Stimulated activated CD4-positive, alpha-beta T cell treated with anti-CD3 and anti-CD28 coated beads, Interleukin-4, amount 100 ng/mL, for 48 hours (primary cell): ENCODE data around the gene ZNF586.
"Not testable (repeated sequence)": the region's sequence is repeated elsewhere in the genome, so short reads cannot be mapped to it uniquely, and the experiment has no call there.

Experiments
- DNase-seq, 2 donors: peaks; one replicate each; pipeline ENCODE4 v3.0.0-alpha.2; 2020; ENCODE audit warnings: low read depth in 2 of 2

Gene ZNF586

DNA sequence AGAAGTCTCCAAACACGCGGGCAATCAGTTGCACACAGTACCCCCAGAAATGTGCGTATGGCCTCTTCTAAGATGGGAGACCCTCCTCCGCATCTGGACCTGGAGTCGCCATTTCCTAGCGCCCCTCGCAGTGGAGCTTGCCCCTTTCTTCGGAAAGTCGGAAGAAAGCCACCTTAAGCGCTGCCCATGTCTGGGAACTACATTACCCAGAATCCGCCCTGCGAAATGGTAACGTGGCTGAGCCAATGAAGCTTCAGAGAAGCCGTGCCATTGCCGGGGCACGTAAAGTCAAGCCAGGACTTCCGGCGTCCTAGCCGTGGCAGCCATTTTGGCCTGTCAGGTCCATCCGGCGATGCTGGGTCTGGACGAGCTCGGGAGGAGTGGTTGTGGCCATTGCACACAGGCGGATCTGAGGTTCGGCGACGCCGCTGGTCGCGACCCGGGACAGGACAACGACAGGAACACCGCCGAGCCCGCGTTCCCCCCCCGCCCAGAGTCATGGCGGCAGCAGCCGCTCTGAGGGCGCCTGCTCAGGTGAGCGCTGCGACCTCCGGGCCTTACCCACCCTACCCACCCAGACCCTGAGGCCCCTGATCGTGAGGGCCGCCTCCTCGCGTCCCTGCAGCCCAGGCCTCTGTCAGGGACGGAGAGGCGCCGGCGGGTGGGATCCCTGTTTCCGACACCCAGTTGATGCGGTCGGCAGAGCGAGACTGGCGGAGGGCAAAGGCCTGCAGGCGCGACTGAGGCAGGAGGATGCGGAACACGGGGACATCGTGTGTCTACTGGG lies at the start of gene ZNF586:
ZNF586 (plus strand) TSS at position 332 of the 787 bp plus-strand sequence; CDS start at position 499, 167 bp downstream.
- DNase-seq, result peak; percentile 75 to 82

DNA sequence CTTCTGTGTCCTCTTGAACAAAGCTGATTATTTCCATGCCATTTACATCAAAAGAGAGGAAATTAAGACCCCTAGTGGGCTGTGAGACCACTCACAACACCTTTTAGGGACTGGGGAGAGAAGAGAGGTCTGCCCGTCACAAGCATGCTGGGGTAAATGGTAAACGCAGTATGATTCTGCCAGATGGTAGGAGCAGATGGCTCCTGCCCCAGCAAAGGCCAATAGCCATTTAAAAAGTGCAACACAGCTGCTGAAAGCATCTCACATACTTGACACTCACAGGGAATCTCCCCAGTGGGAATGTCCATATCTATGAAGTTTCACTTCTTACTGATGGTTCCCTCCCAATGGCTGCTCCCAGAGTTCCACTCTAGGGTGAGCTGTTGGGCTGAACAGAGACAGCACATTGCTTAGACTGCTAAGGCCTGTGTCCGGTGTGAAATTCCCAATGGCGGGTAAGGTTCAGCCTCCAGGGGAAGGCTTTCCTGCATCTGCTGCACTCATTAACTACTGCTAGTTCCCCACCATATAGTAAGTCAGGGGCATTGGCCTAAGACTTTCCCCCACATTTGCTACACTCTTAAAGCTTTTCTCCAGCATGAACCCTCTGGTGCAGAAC lies 49.5 kb upstream of the ZNF586 start:
- no peak for DNase-seq

DNA sequence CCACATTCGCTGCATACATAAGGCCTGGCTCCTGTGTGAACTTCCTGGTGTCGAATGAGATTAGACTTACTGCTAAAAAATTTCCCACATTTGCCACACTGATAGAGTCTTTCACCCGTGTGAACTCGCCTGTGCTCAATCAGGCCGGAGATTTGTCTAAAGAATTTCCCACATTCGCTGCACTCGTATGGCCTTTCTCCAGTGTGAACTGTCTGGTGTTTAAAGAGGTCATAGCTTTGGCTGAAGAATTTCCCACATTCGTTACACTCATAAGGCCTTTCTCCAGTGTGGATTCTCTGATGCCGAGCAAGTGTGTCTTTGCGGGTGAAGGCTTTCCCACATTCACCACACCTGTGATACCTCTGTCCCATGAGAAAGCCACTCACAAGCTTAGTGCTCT lies 48.6 kb upstream of the ZNF586 start:
- no peak for DNase-seq

GRCh38 chr19:57738320-57738719 lies 31.2 kb upstream of the ZNF586 start:
- peak in 1 of 2 donors; percentile 14 for DNase-seq

DNA sequence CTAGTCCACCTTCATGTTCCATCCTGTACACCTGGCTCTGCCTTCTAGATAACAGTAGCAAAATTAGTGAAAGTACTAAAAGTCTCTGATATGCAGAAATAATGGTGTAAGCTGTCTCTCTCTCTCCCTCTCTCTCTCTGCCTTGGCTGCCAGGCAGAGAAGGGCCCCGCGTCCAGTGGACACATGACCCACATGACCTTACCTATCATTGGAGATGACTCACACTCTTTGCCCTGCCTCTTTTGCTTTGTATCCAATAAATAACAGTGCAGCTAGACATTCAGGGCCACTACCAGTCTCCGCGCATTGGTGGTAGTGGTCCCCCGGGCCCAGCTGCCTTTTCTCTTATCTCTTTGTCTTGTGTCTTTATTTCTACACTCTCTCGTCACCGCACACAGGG lies 30.7 kb upstream of the ZNF586 start:
- not testable (repeated sequence) for DNase-seq

GRCh38 chr19:57746580-57747471 lies 22.6 kb upstream of the ZNF586 start, which contains the start of gene ZNF776:
Gene ZNF776 (plus strand): TSS chr19:57746815. CDS start chr19:57747059, 244 bp downstream.
- peak; percentile 50 to 73 for DNase-seq

GRCh38 chr19:57747472-57747807 lies 22.0 kb upstream of the ZNF586 start:
- no peak for DNase-seq

DNA sequence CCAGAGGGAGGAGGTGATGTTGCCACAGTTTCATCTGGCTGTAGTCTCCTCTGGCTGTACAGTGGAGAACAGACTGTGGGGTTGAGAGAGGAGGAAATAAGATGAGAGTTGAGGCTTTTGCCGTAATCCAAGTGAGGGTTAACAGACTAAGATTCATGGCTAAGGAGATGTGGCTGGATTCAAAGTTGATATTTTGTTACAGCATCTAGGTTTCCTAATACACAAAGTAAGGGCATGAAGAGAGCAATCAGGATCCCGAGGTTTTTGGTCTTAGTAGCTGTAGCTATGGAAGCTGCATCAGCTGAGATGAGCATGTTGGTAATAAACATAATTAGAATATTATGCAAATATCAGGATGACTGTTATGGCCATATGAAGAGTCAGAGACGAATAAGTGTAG lies 21.4 kb upstream of the ZNF586 start:
- no peak for DNase-seq

GRCh38 chr19:57754091-57754673 lies 15.3 kb upstream of the ZNF586 start:
- no peak for DNase-seq

DNA sequence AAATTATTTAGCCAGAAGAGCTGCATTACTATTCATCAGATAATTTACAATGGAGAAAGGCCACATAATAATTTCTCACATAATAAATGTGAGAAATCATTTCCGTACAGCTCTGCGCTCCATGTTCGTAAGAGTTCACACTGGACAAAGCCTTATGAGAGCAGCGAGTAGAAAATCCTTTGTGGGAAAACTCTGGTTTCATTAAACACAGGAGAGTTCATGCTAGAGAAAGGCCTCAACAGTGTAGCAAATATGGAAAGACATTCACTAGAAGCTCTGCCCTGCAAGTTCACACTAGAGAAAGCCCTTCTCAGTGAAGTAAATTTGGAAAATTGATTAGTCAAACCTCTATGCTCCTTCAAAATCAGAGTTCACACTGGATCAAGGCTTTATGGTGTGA lies 14.4 kb upstream of the ZNF586 start:
- no peak for DNase-seq

- DNase-seq, result no peak
Observed at GRCh38 chr19:57757941-57758340, 11.5 kb upstream of the ZNF586 start.

DNA sequence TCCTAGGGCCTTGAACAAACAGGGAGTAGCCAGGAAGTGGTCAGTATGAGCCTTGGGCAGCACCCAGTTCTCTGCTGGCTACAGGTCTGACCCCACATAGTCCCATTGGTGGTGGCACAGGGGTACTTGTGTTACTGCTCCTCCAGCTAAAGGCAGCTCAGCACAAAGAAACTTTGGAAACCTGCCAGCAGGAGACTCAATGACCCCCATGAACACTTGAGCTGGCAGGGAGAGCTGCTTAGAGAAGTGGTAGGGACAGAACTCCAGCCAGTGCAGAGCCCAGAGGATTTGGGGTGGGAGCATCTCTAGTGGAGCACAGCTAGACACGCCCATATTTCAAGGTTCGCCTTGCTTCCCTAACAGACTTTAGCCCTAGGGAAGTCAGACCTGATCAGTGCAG lies 10.4 kb upstream of the ZNF586 start:
- DNase-seq, result no peak

- no peak for DNase-seq
Observed at GRCh38 chr19:57771417-57771816, 1.9 kb downstream of the ZNF586 start.

DNA sequence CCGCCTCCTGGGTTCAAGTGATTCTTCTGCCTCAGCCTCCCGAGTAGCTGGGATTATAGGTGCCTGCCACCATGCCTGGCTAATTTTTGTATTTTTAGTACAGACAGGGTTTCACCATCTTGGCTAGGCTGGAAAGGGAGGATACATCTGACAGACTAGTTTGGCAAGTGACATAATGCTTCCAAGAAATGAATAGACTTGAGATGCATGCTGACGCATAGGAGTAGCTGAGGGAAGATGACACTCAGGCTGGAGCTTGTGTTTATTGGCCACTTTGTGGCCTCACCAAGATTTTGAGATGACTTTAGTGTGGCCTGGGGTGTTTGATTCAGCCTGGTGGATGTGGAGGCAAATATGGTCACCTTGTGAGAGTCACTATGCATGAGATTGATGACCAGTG lies 4.0 kb downstream of the ZNF586 start:
- DNase-seq, result no peak

DNA sequence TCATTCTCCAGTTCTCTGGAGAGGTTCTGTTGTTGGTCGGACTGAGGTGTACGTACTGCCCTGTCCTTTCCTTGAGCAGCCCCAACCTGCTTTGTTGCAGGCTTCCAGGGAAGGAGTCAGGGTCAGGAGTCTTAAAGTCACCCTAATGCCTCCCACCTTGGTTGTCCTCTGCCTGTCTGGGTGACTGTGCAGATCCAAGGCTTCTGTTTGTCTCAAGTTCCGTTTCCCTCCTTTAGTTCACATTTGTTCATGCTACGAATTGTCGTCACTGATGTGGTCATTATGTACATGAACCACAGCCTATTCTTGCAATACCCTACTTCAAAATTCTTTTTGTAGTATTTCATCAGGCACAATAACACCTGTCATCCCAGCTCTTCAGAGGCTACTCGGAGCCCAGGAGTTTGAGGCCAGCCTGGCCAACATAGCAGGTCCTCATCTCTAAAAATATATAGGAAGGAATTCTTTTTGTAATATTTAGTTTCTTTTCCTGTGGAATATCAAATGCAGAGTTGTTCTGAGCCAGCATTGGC lies 7.4 kb downstream of the ZNF586 start:
- no peak for DNase-seq

DNA sequence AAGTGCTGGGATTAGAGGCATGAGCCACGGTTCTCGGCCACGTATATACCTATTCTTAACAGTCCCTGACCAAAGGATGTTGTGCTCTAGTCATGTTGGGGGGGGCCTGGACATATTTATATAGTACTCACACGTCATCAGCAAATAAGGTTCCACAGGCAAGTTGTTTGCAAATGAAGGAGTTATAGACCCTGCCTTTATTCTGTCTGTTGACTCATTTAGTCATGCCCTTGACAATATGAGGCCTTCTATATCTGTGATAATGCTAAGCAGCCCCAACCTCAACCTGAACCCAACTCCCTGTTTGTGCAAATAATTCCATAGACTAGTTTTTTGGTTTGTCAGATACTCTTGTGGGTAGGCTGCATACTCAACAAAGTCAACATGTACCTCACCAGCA lies 8.9 kb downstream of the ZNF586 start:
- DNase-seq, result no peak

- DNase-seq, result no peak
Observed at GRCh38 chr19:57779220-57779845, 9.9 kb downstream of the ZNF586 start.

GRCh38 chr19:57786286-57786685 lies 16.8 kb downstream of the ZNF586 start:
- no peak for DNase-seq

DNA sequence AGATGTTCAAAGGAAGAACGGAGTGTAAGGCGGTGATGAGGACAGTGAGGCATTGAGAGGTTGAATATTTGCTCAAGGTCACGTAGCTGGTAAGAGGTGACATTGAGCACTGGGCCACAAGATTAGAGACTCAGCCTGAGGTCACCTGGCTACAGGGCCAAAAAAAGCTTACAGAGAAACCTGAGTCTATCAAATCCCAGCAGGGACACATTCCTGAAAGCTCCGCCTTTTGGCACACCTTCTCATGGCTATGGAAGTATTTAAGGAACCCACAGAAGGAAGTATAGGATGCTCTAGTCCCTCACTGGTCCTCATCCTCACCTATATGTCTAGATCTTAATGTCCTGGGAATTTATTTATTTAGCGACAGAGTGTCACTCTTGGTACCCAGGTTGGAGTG lies 17.4 kb downstream of the ZNF586 start:
- DNase-seq, result no peak

- no peak for DNase-seq
Observed at GRCh38 chr19:57788114-57788692, 18.7 kb downstream of the ZNF586 start.

GRCh38 chr19:57789288-57789687 lies 19.8 kb downstream of the ZNF586 start:
- DNase-seq, result no peak
